Hippocampal formation (tissue), 2 donors: ENCODE measurements around the gene DBF4.
"Not testable (repeated sequence)": the region's sequence is repeated elsewhere in the genome, so short reads cannot be mapped to it uniquely, and the experiment has no call there.

Experiments used
- DNase-seq, 2 donors: peaks; one replicate each; lab custom pipeline; 2025; lab: John Stamatoyannopoulos, UW

The DBF4 gene

DNA sequence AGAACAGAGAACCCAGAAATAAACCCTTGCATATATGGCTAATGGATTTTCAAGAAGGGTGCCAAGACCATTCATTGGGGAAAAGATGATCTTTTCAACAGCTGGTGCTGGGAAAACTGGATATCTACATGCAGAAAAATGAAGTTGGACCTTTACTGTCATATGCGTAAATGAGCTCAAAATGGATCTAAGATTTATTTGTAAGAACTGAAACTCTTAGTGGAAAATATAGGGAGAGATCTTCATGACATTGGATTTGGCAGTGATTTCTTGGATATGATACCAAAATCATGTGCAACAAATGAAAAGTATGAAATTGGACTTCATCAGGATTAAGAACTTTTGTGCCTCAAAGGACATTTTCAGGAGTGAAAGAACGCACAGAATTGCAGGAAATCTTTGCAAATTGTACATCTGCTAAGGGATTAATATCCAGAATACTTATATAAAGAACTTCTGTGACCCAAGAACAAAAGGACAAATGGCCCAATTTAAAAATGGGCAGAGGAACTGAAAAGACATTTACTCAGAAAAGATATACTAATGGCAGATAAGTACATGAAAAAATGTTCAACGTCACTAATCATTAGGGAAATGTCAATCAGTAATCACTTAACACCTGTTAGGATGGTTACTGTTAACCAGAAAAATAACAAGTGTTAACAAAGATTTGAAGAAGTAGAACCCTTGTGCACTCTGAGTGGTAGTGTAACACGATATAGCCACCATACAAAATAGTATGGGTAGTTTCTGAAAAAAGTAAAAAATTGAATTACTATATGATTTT, 6.1 kb downstream of the DBF4 start:
- no peak for DNase-seq

DNA sequence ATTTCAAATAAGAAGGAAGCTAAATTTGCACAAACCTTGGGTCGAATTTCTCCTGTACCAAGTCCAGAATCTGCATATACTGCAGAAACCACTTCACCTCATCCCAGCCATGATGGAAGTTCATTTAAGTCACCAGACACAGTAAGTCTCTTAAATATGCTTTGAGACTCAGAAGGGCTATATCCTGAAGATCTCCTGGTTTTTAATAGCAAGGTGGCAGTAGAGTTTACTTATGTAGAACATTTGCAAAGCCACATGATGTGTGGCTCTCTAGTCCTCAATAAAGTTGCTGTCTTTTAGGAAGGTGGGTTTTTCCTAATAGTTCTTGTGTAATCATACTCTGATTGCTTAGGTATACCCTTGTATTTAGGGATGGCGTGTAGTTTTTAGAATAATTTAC, 8.7 kb downstream of the DBF4 start:
- DNase-seq = no peak

DNA sequence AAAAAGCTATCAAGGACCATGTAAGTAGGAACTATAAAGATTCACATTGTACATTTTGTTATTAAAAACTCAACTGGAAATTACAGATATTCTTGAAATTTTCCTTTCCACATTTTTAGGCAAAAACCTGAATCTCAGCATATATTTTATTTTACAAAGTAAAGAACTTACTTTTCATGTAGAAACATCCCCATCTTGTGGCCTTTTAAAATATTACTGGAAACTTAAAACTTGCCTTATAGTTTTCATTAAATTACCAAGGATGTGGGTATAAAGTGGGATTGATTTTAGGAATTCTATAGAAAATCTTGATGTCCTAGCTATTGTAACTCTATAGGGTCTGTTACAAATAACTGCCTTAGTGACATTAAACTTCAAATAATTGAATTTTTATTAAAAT, 10.6 kb downstream of the DBF4 start:
- DNase-seq = peak in 1 of 2 donors; percentile 24

DNA sequence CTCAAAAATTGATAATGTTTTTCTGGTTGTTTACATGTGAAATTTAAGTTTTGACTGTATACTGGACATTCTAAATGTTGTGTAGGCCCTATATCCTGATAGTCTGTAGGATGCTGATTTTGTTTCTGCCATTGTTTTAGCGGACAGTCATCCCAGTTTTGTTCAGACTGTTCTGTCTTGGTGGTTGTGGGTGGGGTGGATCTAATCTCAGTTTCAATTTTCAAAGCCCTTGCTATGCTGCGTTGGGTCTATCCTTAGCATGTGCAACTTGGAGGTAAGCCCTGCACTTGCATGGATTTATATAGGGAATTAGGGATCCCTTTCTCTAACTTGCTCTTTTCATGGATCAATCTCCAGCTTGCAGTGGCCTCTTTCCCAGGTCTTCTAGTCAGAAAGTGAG, 19.1 kb downstream of the DBF4 start:
- DNase-seq = no peak

DNA sequence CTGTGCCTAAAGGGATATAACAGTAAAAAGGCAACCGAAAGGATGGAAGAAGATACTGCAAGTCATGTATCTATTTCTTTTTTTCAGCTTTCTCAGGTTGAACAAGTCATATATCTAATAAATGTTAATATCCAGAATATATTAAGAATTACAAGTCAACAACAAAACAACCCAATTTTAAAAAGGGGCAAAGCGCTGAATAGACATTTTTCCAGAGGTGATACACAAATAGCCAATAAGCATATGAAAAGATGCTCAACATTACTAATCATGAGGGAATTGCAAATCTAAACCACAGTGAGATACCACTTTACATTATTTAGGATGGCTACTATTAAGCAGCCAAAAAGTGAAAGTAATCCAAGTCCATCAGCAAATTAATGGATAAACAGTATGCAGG, 23.0 kb downstream of the DBF4 start:
- DNase-seq = no peak

DNA sequence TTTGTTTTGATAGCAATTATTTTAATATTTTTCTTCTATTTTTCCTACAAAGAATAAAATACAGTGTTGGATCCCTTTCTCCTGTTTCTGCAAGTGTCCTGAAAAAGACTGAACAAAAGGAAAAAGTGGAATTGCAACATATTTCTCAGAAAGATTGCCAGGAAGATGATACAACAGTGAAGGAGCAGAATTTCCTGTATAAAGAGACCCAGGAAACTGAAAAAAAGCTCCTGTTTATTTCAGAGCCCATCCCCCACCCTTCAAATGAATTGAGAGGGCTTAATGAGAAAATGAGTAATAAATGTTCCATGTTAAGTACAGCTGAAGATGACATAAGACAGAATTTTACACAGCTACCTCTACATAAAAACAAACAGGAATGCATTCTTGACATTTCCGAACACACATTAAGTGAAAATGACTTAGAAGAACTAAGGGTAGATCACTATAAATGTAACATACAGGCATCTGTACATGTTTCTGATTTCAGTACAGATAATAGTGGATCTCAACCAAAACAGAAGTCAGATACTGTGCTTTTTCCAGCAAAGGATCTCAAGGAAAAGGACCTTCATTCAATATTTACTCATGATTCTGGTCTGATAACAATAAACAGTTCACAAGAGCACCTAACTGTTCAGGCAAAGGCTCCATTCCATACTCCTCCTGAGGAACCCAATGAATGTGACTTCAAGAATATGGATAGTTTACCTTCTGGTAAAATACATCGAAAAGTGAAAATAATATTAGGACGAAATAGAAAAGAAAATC, 31.0 kb downstream of the DBF4 start:
- DNase-seq = not testable (repeated sequence)

DNA sequence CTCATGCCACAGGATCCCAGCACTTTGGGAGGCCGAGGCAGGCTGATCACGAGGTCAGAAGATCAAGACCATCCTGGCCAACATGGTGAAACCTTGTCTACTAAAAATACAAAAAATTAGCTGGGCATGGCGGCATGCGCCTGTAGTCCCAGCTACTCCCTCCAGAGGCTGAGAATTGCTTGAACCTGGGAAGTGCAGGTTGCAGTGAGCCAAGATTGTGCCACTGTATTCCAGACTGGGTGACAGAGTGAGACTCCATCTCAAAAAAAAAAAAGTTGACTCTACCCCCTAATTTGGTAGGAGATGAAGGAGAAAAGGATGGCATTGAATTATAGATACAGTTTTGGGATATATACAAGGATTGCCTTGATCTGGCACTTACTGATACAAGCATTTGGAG, 32.5 kb downstream of the DBF4 start:
- not testable (repeated sequence) for DNase-seq

DNA sequence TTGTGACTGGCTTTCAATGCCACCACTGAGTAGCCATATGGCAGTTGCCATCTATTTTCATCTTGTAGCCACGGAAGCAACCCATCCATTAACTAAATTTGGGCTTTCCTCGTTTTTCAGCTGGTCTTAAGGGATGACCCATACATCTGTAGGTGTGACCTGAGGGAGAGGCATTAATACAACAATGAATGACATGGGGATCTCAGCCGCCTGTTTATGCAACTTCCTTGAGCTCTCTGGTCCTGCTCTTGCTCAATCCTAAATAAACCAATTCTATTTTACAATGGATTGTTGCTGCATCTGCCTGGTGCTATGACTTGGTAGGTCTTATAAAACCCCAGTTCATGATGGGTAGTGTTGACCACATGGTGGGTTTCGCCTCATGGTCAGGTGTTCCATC, 35.8 kb downstream of the DBF4 start:
- DNase-seq = no peak

DNA sequence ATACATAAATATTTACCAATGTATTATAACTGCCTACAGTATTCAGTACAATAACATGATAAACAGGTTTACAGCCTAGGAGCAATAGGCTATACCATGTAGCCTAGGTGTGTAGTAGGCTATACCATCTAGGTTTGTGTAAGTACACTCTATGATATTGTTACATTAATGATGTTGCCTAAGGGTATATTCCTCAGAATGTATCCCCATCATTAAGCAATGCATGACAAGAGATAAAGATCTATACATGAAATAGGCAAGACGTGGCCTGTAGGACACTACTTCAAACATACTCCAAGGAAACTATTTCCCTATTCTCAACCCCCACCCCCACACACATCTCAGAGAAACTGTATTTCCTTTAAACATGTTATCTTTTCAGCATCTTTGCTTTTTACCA, 42.4 kb downstream of the DBF4 start:
- DNase-seq = no peak

DNA sequence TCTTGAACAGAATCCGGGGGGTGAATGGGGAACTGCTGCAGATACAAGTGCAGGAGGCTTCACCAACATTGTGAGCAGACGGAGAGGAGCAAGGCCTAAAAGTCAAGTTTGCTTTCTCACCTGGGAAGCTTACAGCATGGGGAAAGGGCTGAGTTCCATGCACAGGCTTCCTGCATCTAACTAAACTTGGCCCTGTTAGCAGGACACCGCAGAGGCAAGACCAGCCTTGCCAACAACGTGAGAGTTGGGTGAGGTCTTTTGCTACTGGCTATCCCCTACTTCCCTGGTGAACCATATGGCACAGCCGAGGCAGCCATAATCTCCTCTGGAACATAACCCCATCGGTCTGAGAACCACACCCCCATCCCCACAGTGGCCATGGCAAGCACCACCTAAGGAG, 43.6 kb downstream of the DBF4 start:
- DNase-seq = no peak

DNA sequence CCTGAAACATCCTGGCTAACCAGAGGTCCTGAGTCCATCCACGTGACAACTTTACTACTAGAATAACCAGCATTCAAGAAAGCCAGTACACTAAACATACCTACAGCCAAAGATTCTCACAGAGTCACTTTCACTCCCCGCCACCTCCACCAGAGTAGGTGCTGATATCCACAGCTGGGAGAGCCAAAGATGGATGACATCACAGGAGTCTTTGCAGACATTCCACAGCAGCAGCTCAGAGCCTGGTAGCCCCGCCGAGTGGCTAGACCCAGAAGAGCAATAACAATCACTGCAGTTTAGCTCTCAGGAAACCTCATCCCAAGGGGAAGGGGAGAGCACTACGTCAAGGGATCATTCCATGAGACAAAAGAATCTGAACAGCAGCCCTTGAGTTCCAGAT, 44.3 kb downstream of the DBF4 start:
- no peak for DNase-seq

DNA sequence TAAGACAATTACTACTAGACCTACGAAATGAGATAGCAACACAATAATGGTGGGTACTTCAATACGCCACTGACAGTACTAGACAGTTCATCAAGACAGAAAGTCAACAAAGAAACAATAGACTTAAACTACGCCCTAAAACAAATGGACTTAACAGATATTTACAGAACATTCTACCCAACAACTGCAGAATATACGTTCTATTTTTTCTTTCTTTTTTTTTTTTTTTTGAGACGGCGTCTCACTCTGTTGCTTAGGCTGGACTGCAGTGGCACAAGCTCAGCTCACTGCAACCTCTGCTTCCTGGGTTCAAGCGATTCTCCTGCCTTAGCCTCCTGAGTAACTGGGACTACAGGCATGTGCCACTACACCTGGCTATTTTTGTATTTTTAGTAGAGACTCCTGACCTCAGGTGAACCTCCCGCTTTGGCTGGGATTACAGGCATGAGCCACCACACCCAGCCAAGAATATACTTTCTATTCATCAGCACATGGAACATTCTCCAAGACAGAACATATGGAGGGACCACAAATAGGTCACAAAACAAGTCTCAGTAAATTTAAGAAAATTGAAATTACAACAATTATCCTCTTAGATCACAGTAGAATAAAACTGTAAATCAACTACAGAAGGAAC, 46.6 kb downstream of the DBF4 start:
- not testable (repeated sequence) for DNase-seq

DNA sequence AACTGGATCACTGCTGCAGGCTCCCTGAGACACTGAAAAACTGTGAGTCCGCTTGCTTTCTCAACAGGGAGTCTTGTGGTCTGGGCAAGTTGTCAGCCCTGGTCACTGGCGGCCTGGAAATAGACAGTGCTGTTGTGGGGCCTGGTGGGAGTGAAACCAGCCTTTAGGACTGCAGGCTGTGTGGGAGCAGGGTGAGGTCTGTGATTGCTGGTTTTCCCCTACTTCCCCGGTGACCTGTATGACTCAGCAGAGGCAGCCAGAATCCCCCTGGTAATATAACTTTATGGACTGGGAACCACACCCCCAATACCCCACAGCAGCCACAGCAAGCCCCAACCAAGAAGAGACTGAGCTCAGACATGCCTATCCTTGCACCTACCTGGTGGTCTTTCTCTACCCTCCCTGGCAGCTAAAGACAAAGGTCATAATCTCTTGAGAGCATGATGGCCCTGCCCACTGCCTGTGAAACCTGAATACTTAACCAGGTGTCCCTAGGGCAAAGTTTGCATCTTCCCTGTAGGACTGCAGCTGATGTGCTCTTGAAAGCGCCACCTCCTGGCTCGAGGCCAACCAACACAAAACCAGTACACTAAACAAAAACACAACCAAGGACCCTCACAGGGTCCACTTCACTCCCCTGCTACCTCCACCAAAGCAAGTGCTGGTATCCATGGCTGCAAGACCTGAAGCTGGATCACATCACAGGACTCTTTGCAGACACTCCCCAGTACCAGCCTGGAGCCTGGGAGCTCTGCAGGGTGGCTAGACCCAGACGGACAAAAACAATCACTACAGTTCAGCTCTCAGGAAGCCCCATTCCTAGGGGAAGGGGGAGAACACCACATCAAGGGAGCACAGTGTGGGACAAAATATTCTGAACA, 50.5 kb downstream of the DBF4 start:
- DNase-seq = no peak

DNA sequence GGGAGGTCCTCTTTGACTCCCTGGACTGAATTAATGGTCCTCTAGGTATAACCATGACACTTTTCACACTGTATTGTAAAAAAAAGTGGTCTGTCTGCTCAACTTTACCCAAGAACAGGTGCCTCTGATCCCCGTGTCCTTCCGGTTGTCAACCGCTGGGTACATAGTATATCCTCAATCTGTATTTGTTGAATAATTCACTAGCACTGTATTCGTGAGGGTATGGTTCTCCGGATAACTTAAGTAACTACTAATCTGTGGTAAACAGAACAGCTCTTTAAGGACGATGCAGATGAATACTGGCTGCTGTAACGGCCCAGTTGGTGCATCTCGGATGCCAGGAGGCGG, 57.3 kb downstream of the DBF4 start:
- no peak for DNase-seq

DNA sequence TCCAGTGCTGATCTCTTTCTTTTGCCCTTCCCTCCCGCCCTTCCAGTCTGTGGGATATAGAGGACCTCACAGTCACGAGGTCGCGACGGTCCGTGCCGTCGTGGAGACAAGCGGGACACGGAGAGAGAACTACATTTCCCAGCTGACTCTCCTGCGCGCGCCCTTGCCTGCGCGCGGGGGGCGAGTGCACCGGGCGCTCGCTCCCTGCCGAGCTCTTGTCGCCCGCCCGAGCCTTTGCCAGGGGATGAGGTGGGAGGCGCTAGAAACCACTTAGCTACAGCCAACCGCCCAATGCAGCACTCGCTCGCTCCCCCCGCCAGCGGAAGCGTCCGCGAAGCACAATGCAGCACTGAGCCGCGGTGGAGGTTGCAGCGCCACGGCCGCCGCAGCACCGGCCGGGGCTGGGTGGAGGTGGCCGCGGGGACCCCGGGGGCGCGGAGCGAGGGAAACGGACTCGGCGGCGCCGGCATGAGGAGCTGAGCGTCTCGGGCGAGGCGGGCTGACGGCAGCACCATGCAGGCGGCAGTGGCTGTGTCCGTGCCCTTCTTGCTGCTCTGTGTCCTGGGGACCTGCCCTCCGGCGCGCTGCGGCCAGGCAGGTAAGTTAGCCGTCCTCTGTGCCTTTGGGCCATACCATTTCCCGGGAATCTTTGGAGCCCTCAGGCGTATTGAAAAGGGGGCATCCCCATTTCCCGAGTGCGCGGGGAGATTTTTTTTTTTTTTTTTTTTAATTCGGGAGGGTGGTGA, 57.8 kb downstream of the DBF4 start, which contains the start of gene ADAM22:
Gene ADAM22, plus strand, starts transcription at position 299 of the 746 bp plus-strand sequence. Its CDS starts 215 bp downstream, at position 514.
- DNase-seq = peak; percentile 94 to 96

DNA sequence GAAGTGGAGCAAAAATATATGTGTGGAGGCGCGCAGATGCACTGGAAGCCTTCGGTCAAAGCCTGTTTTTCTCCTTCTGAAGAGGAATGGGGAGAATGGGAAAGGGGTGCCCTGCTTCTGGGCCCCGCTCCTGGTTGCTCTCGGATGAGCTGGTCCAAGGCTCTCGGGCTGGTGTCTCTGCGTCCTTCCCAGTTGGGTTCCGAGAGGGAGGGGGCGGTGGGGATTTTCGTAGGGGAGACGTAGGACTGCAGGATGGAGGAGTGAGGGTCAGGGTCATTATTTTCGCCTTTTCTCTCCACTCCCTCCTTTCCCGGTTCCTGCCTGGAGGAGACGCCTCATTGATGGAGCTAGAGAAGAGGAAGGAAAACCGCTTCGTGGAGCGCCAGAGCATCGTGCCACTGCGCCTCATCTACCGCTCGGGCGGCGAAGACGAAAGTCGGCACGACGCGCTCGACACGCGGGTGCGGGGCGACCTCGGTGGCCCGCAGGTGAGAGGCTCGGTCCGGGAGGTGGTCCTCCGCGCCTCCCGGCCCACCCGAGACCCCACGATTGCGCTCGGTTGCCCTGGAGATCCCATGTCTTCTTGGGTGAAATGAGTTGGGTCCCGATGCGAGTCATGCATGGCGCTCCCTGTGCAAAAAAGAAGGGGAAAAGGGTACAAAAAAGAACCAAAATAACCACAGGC, 58.5 kb downstream of the DBF4 start:
- peak; percentile 38 to 61 for DNase-seq

DNA sequence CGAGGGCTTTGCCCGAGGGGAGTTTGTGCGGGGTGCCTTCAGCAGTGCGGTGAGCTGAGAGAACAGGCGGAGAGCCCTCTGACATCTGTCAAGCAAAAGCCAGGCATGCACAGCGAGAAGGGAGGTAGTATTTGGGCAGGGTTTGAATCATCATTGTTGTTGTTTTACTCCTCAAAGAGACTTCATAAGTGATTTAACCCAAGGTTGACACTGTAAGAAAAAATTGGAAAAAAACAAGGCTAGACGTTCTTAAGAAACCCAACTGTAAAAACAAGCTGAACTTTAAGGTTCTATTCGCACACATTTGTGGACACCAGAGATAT, 59.1 kb downstream of the DBF4 start:
- DNase-seq = no peak

DNA sequence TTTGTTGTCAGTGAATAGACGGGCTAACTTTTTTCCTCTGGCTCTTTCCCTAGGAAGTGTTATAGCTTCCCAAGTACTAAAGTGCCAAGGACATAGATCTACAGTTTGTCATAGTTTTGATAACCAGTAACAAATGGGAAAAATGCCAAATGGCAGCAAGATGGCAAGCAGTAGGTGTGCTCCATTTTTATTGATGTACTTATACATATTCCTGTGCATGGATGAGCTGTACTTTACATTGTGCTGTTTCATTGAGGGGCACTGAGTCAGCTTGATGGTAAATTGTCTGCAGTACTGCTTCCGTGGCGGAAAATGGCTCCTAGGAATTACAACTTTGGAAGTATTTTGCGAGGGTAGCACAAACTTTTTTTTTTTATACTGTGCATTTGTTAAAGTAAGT, 64.8 kb downstream of the DBF4 start:
- no peak for DNase-seq

DNA sequence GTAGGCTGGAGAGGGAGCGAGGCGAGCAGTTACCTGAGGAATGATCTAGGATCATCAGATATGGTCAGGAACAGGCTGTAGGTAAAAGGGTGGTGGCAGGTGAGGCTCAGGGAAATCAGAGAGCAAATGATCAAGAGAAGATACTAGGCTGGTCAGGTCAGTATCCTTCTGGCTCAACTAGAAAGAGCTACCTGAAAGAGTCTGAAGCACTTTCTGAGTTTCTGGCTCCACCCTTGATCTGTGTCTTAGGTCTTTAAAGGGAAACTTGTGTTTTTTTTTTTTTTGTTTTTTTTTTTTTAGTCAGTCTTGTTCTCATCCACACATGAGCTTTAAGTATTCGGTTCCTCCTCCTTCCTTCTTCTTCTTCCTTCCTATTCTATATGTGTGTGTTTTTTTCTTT, 68.3 kb downstream of the DBF4 start:
- DNase-seq = no peak

DNA sequence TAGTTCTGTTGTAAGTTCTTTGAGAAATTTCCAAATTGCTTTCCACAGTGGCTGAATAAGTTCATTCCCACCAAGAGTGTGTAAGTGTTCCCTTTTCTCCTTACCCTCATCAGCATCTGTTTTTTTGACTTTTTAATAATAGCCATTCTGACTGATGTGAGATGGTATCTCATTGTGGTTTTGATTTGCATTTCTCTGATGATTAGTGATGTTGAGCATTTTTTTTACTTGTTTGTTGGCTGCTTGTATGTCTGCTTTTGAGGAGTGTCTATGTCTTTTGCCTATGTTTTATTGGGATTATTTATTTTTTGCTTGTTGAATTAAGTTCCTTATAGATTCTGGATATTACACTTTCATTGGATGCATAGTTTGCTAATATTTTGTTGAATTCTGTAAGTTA, 69.6 kb downstream of the DBF4 start:
- not testable (repeated sequence) for DNase-seq

DNA sequence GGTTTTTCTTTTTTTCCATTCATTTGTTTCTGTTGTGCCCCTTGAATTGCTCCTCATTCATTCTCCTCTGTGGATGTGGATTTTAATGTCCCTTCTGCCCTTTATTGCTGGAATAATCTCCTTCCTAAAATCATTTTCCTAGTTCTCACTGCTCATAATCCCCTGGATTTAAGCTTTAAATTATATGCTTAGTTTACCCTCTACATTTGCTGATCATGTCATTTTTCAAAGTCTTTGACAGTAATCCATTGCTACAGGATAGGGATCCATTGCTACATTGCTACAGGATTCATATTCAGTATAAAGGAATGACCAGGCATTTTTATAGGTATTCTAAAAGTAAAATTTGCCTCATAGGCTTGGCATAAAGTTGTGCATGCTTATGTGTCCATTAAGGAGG, 72.1 kb downstream of the DBF4 start:
- no peak for DNase-seq
